ENCODE data around the gene YIF1A.

DNA sequence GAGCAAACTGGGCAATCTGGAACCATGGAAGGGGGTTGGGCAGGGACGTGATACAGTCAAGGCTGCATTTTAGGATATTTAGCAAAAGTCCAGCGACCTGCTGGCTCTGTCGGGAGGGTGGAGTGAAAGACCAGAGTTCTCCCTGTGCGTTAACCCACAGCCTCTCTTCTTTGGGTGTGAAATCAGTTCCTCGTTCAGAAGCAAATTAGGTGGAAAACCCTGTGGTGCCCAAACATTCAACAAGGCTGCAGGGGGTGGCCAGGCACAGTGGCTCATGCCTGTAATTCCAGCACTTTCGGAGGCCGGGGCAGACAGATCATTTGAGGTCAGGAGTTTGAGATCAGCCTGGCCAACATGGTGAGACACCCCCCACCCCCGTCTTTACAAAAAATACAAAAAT lies 8.7 kb upstream of the YIF1A start:
- TF ChIP-seq, protein P1, sequence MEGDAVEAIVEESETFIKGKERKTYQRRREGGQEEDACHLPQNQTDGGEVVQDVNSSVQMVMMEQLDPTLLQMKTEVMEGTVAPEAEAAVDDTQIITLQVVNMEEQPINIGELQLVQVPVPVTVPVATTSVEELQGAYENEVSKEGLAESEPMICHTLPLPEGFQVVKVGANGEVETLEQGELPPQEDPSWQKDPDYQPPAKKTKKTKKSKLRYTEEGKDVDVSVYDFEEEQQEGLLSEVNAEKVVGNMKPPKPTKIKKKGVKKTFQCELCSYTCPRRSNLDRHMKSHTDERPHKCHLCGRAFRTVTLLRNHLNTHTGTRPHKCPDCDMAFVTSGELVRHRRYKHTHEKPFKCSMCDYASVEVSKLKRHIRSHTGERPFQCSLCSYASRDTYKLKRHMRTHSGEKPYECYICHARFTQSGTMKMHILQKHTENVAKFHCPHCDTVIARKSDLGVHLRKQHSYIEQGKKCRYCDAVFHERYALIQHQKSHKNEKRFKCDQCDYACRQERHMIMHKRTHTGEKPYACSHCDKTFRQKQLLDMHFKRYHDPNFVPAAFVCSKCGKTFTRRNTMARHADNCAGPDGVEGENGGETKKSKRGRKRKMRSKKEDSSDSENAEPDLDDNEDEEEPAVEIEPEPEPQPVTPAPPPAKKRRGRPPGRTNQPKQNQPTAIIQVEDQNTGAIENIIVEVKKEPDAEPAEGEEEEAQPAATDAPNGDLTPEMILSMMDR (conservative IDR thresholded peaks at IDR 0.05; ENCODE audit: low read length) = no peak
- no peak for TF ChIP-seq EZH2phosphoT487 (IDR thresholded peaks at IDR 0.05; ENCODE audit: borderline replicate concordance, low read depth, low read length)
